Kidney tubule cell (primary cell): ENCODE measurements around the gene C11orf91.
"Not testable (repeated sequence)": the region's sequence is repeated elsewhere in the genome, so short reads cannot be mapped to it uniquely, and the experiment has no call there.

ENCODE experiments used
- DNase-seq: peaks from one replicate; pipeline ENCODE4 v3.0.0-alpha.2; 2018; ENCODE audit warnings: low spot score

The C11orf91 gene

GRCh38 chr11:33700502-33701271 is at the start of gene C11orf91:
Gene C11orf91 (minus strand): TSS chr11:33700826. CDS start chr11:33700740, 86 bp downstream.
- DNase-seq = peak; percentile 96

GRCh38 chr11:33747979-33748378 is 47.4 kb upstream of the C11orf91 start:
- DNase-seq = no peak

- DNase-seq = no peak
Observed at GRCh38 chr11:33743291-33743690, 42.7 kb upstream of the C11orf91 start.

GRCh38 chr11:33742249-33742851 is 41.7 kb upstream of the C11orf91 start:
- peak; percentile 37 for DNase-seq

GRCh38 chr11:33741806-33742205 is 41.2 kb upstream of the C11orf91 start:
- DNase-seq = no peak

- DNase-seq = no peak
Observed at GRCh38 chr11:33737362-33737821, 36.8 kb upstream of the C11orf91 start.

- DNase-seq = peak; percentile 94
Observed at GRCh38 chr11:33736148-33736812, 35.7 kb upstream of the C11orf91 start, which contains the start of gene CD59. Gene CD59 (minus strand): TSS chr11:33736423. CDS start chr11:33722445, 13,978 bp downstream.

GRCh38 chr11:33735271-33736147 is 34.9 kb upstream of the C11orf91 start:
- DNase-seq = peak; percentile 53

GRCh38 chr11:33734441-33735270 is 34.0 kb upstream of the C11orf91 start:
- peak; percentile 36 for DNase-seq

GRCh38 chr11:33733980-33734379 is 33.4 kb upstream of the C11orf91 start:
- DNase-seq = peak; percentile 39

GRCh38 chr11:33731723-33732531 is 31.3 kb upstream of the C11orf91 start:
- peak; percentile 57 for DNase-seq

- DNase-seq = no peak
Observed at GRCh38 chr11:33730716-33731115, 30.1 kb upstream of the C11orf91 start.

GRCh38 chr11:33729072-33729664 is 28.5 kb upstream of the C11orf91 start:
- not testable (repeated sequence) for DNase-seq

- not testable (repeated sequence) for DNase-seq
Observed at GRCh38 chr11:33727539-33727938, 26.9 kb upstream of the C11orf91 start.

- DNase-seq = no peak
Observed at GRCh38 chr11:33725496-33725895, 24.9 kb upstream of the C11orf91 start.

- DNase-seq = peak; percentile 79
Observed at GRCh38 chr11:33724644-33725035, 24.0 kb upstream of the C11orf91 start.

GRCh38 chr11:33723238-33723881 is 22.7 kb upstream of the C11orf91 start:
- DNase-seq = peak; percentile 95

- peak; percentile 77 for DNase-seq
Observed at GRCh38 chr11:33722590-33723234, 22.1 kb upstream of the C11orf91 start.
